Measurements from ENCODE around the gene GSK3B.
"Not testable (repeated sequence)": the region's sequence is repeated elsewhere in the genome, so short reads cannot be mapped to it uniquely, and the experiment has no call there.

GSK3B gene

DNA sequence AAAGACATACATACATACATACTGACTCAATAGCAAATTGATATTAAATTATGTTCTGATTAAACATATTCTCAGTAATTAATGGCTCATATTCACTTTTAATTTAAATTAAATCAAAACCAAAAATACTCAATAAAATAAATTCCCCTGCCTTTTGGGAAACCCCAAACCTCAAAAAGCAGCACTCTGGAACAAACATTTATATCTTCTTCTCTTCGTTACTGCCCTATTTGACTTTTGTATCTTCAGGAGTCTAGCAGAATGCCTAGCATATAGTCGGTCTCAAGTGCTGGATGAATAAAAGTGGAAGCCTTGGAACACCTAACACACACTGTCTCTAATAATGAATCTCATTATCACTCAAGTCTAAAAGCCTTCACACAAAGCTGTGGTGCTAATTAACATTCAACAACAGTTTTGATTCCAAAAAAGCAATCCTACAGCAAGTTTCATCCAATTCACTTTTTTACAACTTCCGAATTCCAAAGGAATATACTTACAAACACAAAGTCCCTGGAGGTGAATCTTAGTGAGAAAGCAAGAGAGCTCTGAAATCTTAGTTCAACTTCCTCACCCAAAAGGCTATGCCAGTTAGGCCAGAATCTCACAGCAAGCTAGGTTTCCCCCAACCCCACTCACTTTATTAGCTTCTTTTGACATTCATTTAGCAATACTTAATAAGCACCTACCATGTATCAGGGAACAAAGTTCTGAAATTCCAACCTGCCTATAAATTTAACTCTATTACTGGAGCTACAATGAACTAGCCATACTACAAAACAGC is 35.0 kb downstream of the GSK3B start:
- CTCF ChIA-PET: no interaction called here

GRCh38 chr3:120057626-120058025 is 36.6 kb downstream of the GSK3B start:
- no peaks in the 10 kb centered on the region for H3K4me1 ChIP-seq (ENCODE audit: control extremely low read depth in 1 of 4, control insufficient read depth in 4 of 4, insufficient read depth in 4 of 4, low read length in 3 of 4)
- 100% methylated on average over 1 of the region's 1 CpG for WGBS (ENCODE audit: insufficient coverage)
- H3K36me3 ChIP-seq (ENCODE audit: control insufficient read depth in 4 of 4, insufficient read depth in 4 of 4, low read length in 3 of 4): peaks cover 0 to 5% (median 1%) of the 10 kb centered on the region in 4 experiments
- ChIA-PET POLR2A (no interaction called here), CTCF (no interaction called here)
- no peak for DNase-seq
- peaks cover 0 to 8% (median 0%) of the 10 kb centered on the region in 5 experiments for H3K9me3 ChIP-seq (ENCODE audit: control extremely low read depth in 1 of 5, control insufficient read depth in 4 of 5, insufficient read depth in 2 of 5, low read depth in 1 of 5, low read length in 4 of 5)
- no peak overlapping the region for H3K4me3 ChIP-seq (ENCODE audit: control insufficient read depth in 1 of 7, extremely low read depth in 1 of 7, insufficient read depth in 4 of 7, low read depth in 2 of 7, low read length in 6 of 7)
- no peaks in the 10 kb centered on the region for H3K27me3 ChIP-seq (replicated peaks in 2 of 5; ENCODE audit: control insufficient read depth in 4 of 5, insufficient read depth in 5 of 5, low read length in 4 of 5)
- no peak overlapping the region for H3K27ac ChIP-seq (ENCODE audit: insufficient read depth in 1 of 2, low read depth in 1 of 2, low read length in 2 of 2, poor library complexity in 1 of 2, severe bottlenecking in 2 of 2)

More for the DNA sequence above, 35.0 kb downstream of the GSK3B start:
- Histone ChIP-seq H3K9me3 (ENCODE audit: control extremely low read depth in 1 of 5, control insufficient read depth in 4 of 5, insufficient read depth in 2 of 5, low read depth in 1 of 5, low read length in 4 of 5) (peaks cover 0 to 3% (median 0%) of the 10 kb centered on the region in 5 experiments), H3K36me3 (ENCODE audit: control insufficient read depth in 4 of 4, insufficient read depth in 4 of 4, low read length in 3 of 4) (peaks cover 0 to 2% (median 0%) of the 10 kb centered on the region in 4 experiments), H3K4me3 (ENCODE audit: control insufficient read depth in 1 of 7, extremely low read depth in 1 of 7, insufficient read depth in 4 of 7, low read depth in 2 of 7, low read length in 6 of 7) (no peak overlapping the region), H3K4me1 (ENCODE audit: control extremely low read depth in 1 of 4, control insufficient read depth in 4 of 4, insufficient read depth in 4 of 4, low read length in 3 of 4) (no peaks in the 10 kb centered on the region), H3K27ac (ENCODE audit: insufficient read depth in 1 of 2, low read depth in 1 of 2, low read length in 2 of 2, poor library complexity in 1 of 2, severe bottlenecking in 2 of 2) (no peak overlapping the region), H3K27me3 (replicated peaks in 2 of 5; ENCODE audit: control insufficient read depth in 4 of 5, insufficient read depth in 5 of 5, low read length in 4 of 5) (no peaks in the 10 kb centered on the region)
- POLR2A ChIA-PET: interaction anchor here (1.3 kb wide), 1 partner anchor 35 kb away, joined by 3 read pairs; the partner anchor contains the start of gene GSK3B
- WGBS (ENCODE audit: insufficient coverage): 100% methylated on average over 2 of the region's 3 CpGs
- no peak for DNase-seq

DNA sequence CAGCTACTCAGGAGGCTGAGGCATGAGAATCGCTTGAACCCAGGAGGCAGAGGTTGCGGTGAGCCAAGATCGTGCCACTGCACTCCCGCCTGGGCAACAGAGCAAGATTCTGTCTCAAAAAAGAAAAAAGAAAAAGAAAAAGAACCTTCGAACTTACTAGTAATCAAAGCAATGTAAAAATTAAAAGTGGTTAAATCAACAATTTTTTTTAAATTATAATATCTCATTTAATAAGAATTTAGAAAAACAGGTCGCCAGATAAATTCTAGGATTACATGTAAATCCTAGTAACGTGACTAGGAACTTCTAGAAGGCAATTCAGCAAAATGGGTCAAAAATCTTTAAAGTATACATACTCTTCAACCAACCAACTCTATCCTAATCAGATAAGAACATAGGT is 37.2 kb downstream of the GSK3B start:
- WGBS (ENCODE audit: insufficient coverage): 100% methylated on average over 4 of the region's 7 CpGs
- Histone ChIP-seq H3K27ac (ENCODE audit: insufficient read depth in 1 of 2, low read depth in 1 of 2, low read length in 2 of 2, poor library complexity in 1 of 2, severe bottlenecking in 2 of 2) (no peak overlapping the region), H3K36me3 (ENCODE audit: control insufficient read depth in 4 of 4, insufficient read depth in 4 of 4, low read length in 3 of 4) (peaks cover 0 to 5% (median 1%) of the 10 kb centered on the region in 4 experiments), H3K27me3 (replicated peaks in 2 of 5; ENCODE audit: control insufficient read depth in 4 of 5, insufficient read depth in 5 of 5, low read length in 4 of 5) (no peaks in the 10 kb centered on the region), H3K9me3 (ENCODE audit: control extremely low read depth in 1 of 5, control insufficient read depth in 4 of 5, insufficient read depth in 2 of 5, low read depth in 1 of 5, low read length in 4 of 5) (peaks cover 0 to 8% (median 0%) of the 10 kb centered on the region in 5 experiments), H3K4me1 (ENCODE audit: control extremely low read depth in 1 of 4, control insufficient read depth in 4 of 4, insufficient read depth in 4 of 4, low read length in 3 of 4) (peaks cover 0 to 5% (median 4%) of the 10 kb centered on the region in 4 experiments), H3K4me3 (ENCODE audit: control insufficient read depth in 1 of 7, extremely low read depth in 1 of 7, insufficient read depth in 4 of 7, low read depth in 2 of 7, low read length in 6 of 7) (no peak overlapping the region)
- DNase-seq: no peak
- POLR2A ChIA-PET: no interaction called here
- CTCF ChIA-PET: no interaction called here

DNA sequence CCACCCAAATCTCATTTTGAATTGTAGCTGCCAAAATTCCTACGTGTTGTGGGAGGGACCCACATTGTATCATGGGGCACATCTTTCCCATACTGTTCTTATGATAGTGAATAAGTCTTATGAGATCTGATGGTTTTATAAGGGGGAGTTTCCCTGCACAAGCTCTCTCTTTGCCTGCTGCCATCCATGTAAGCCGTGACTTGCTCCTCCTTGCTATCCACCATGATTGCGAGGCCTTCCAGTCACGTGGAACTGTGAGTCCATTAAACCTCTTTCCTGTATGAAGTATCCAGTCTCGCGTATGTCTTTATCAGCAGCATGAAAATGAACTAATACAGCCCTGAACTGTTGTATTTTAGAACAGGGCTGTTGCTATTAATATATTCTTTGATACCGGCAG is 40.6 kb downstream of the GSK3B start:
- peaks cover 0 to 18% (median 10%) of the 10 kb centered on the region in 4 experiments for H3K4me1 ChIP-seq (ENCODE audit: control extremely low read depth in 1 of 4, control insufficient read depth in 4 of 4, insufficient read depth in 4 of 4, low read length in 3 of 4)
- H3K9me3 ChIP-seq (ENCODE audit: control extremely low read depth in 1 of 5, control insufficient read depth in 4 of 5, insufficient read depth in 2 of 5, low read depth in 1 of 5, low read length in 4 of 5); H3K36me3 ChIP-seq (ENCODE audit: control insufficient read depth in 4 of 4, insufficient read depth in 4 of 4, low read length in 3 of 4); DNase-seq; H3K27ac ChIP-seq (ENCODE audit: insufficient read depth in 1 of 2, low read depth in 1 of 2, low read length in 2 of 2, poor library complexity in 1 of 2, severe bottlenecking in 2 of 2); POLR2A ChIA-PET; H3K4me3 ChIP-seq (ENCODE audit: control insufficient read depth in 1 of 7, extremely low read depth in 1 of 7, insufficient read depth in 4 of 7, low read depth in 2 of 7, low read length in 6 of 7); H3K27me3 ChIP-seq (replicated peaks in 2 of 5; ENCODE audit: control insufficient read depth in 4 of 5, insufficient read depth in 5 of 5, low read length in 4 of 5): not testable (repeated sequence)
- CTCF ChIA-PET: interaction anchor here (1.1 kb wide), 1 partner anchor 10 kb away, joined by 3 read pairs; no protein-coding TSS in a partner anchor
- 100% methylated on average over 4 of the region's 7 CpGs for WGBS (ENCODE audit: insufficient coverage)

- no peak overlapping the region for H3K27ac ChIP-seq (ENCODE audit: insufficient read depth in 1 of 2, low read depth in 1 of 2, low read length in 2 of 2, poor library complexity in 1 of 2, severe bottlenecking in 2 of 2)
These were observed 41.6 kb downstream of the GSK3B start for GRCh38 chr3:120052677-120053076.

GRCh38 chr3:120052225-120052624 is 42.0 kb downstream of the GSK3B start:
- peaks cover 0 to 8% (median 3%) of the 10 kb centered on the region in 4 experiments for H3K36me3 ChIP-seq (ENCODE audit: control insufficient read depth in 4 of 4, insufficient read depth in 4 of 4, low read length in 3 of 4)
- peaks cover 0 to 8% (median 0%) of the 10 kb centered on the region in 5 experiments for H3K9me3 ChIP-seq (ENCODE audit: control extremely low read depth in 1 of 5, control insufficient read depth in 4 of 5, insufficient read depth in 2 of 5, low read depth in 1 of 5, low read length in 4 of 5)
- DNase-seq: no peak
- ChIA-PET CTCF (interaction anchor here (1.1 to 1.7 kb wide), 2 partner anchors 14 to 36 kb away, joined by 3 to 6 read pairs; no protein-coding TSS in a partner anchor), POLR2A (no interaction called here)
- H3K27me3 ChIP-seq (replicated peaks in 2 of 5; ENCODE audit: control insufficient read depth in 4 of 5, insufficient read depth in 5 of 5, low read length in 4 of 5): no peaks in the 10 kb centered on the region
- WGBS (ENCODE audit: insufficient coverage): 27% methylated on average over 2 of the region's 2 CpGs
- H3K27ac ChIP-seq (ENCODE audit: insufficient read depth in 1 of 2, low read depth in 1 of 2, low read length in 2 of 2, poor library complexity in 1 of 2, severe bottlenecking in 2 of 2): no peak overlapping the region
- peaks cover 0 to 18% (median 10%) of the 10 kb centered on the region in 4 experiments for H3K4me1 ChIP-seq (ENCODE audit: control extremely low read depth in 1 of 4, control insufficient read depth in 4 of 4, insufficient read depth in 4 of 4, low read length in 3 of 4)
- no peak overlapping the region for H3K4me3 ChIP-seq (ENCODE audit: control insufficient read depth in 1 of 7, extremely low read depth in 1 of 7, insufficient read depth in 4 of 7, low read depth in 2 of 7, low read length in 6 of 7)

More at GRCh38 chr3:120052677-120053076, 41.6 kb downstream of the GSK3B start:
- Histone ChIP-seq H3K4me1 (ENCODE audit: control extremely low read depth in 1 of 4, control insufficient read depth in 4 of 4, insufficient read depth in 4 of 4, low read length in 3 of 4) (peaks cover 0 to 18% (median 10%) of the 10 kb centered on the region in 4 experiments), H3K9me3 (ENCODE audit: control extremely low read depth in 1 of 5, control insufficient read depth in 4 of 5, insufficient read depth in 2 of 5, low read depth in 1 of 5, low read length in 4 of 5) (peaks cover 0 to 8% (median 0%) of the 10 kb centered on the region in 5 experiments), H3K36me3 (ENCODE audit: control insufficient read depth in 4 of 4, insufficient read depth in 4 of 4, low read length in 3 of 4) (peaks cover 0 to 7% (median 3%) of the 10 kb centered on the region in 4 experiments), H3K27me3 (replicated peaks in 2 of 5; ENCODE audit: control insufficient read depth in 4 of 5, insufficient read depth in 5 of 5, low read length in 4 of 5) (no peaks in the 10 kb centered on the region), H3K4me3 (ENCODE audit: control insufficient read depth in 1 of 7, extremely low read depth in 1 of 7, insufficient read depth in 4 of 7, low read depth in 2 of 7, low read length in 6 of 7) (no peak overlapping the region)
- DNase-seq: no peak
- ChIA-PET POLR2A (no interaction called here), CTCF (interaction anchor here (1.1 kb wide), 1 partner anchor 36 kb away, joined by 3 read pairs; no protein-coding TSS in a partner anchor)
- 100% methylated on average over 1 of the region's 3 CpGs for WGBS (ENCODE audit: insufficient coverage)

DNA sequence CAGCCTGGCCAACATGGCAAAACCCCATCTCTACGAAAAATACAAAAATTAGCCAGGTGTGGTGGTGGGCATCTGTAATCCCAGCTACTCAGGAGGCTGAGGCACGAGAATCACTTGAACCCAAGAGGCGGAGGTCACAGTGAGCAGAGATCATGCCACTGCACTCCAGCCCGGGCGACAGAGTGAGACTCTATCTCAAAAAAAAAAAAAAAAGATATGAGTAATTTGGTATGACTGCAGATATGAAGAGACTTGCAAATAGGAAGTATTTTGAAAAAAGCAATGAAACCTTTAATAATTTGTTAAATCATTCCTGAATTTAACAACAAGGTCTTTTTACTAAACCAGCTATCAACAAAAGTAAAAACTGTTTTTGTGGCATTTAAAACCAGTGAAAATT is 42.7 kb downstream of the GSK3B start:
- DNase-seq; H3K9me3 ChIP-seq (ENCODE audit: control extremely low read depth in 1 of 5, control insufficient read depth in 4 of 5, insufficient read depth in 2 of 5, low read depth in 1 of 5, low read length in 4 of 5); H3K27ac ChIP-seq (ENCODE audit: insufficient read depth in 1 of 2, low read depth in 1 of 2, low read length in 2 of 2, poor library complexity in 1 of 2, severe bottlenecking in 2 of 2); H3K36me3 ChIP-seq (ENCODE audit: control insufficient read depth in 4 of 4, insufficient read depth in 4 of 4, low read length in 3 of 4); H3K4me3 ChIP-seq (ENCODE audit: control insufficient read depth in 1 of 7, extremely low read depth in 1 of 7, insufficient read depth in 4 of 7, low read depth in 2 of 7, low read length in 6 of 7); POLR2A ChIA-PET; H3K27me3 ChIP-seq (replicated peaks in 2 of 5; ENCODE audit: control insufficient read depth in 4 of 5, insufficient read depth in 5 of 5, low read length in 4 of 5): not testable (repeated sequence)
- 100% methylated on average over 2 of the region's 5 CpGs for WGBS (ENCODE audit: insufficient coverage)
- CTCF ChIA-PET: interaction anchor here (1.1 to 1.7 kb wide), 2 partner anchors 15 to 37 kb away, joined by 3 to 6 read pairs; no protein-coding TSS in a partner anchor
- peaks cover 0 to 18% (median 10%) of the 10 kb centered on the region in 4 experiments for H3K4me1 ChIP-seq (ENCODE audit: control extremely low read depth in 1 of 4, control insufficient read depth in 4 of 4, insufficient read depth in 4 of 4, low read length in 3 of 4)
